OCI-M2 (cell line): ENCODE measurements around the gene SEZ6L.

Experiments used
- DNase-seq: peaks from one replicate; lab custom pipeline; 2025; ENCODE audit not compliant: unreplicated experiment; lab: John Stamatoyannopoulos, UW

Gene SEZ6L

GRCh38 chr22:26239581-26239980, 70.3 kb downstream of the SEZ6L start:
- no peak for DNase-seq

- no peak for DNase-seq
Observed at GRCh38 chr22:26241361-26241760, 72.1 kb downstream of the SEZ6L start.

GRCh38 chr22:26245001-26245400, 75.7 kb downstream of the SEZ6L start:
- no peak for DNase-seq

GRCh38 chr22:26246552-26246951, 77.3 kb downstream of the SEZ6L start:
- DNase-seq = no peak

- DNase-seq = no peak
Observed at GRCh38 chr22:26251869-26252268, 82.6 kb downstream of the SEZ6L start.

- DNase-seq = no peak
Observed at GRCh38 chr22:26259510-26259909, 90.2 kb downstream of the SEZ6L start.

GRCh38 chr22:26264162-26264561, 94.9 kb downstream of the SEZ6L start:
- DNase-seq = no peak

- DNase-seq = no peak
Observed at GRCh38 chr22:26265281-26265680, 96.0 kb downstream of the SEZ6L start.

GRCh38 chr22:26265909-26266308, 96.6 kb downstream of the SEZ6L start:
- no peak for DNase-seq

GRCh38 chr22:26267856-26268255, 98.6 kb downstream of the SEZ6L start:
- no peak for DNase-seq

GRCh38 chr22:26269572-26269971, 100.3 kb downstream of the SEZ6L start:
- DNase-seq = no peak

- no peak for DNase-seq
Observed at GRCh38 chr22:26271427-26271826, 102.2 kb downstream of the SEZ6L start.

GRCh38 chr22:26273011-26273675, 103.9 kb downstream of the SEZ6L start:
- DNase-seq = no peak

- DNase-seq = no peak
Observed at GRCh38 chr22:26276529-26277160, 107.4 kb downstream of the SEZ6L start.

- no peak for DNase-seq
Observed at GRCh38 chr22:26281941-26282340, 112.7 kb downstream of the SEZ6L start.

- DNase-seq = no peak
Observed at GRCh38 chr22:26283330-26283729, 114.1 kb downstream of the SEZ6L start.

GRCh38 chr22:26285632-26286031, 116.4 kb downstream of the SEZ6L start:
- DNase-seq = no peak

- DNase-seq = no peak
Observed at GRCh38 chr22:26286091-26286820, 117.0 kb downstream of the SEZ6L start.

GRCh38 chr22:26287382-26288225, 118.3 kb downstream of the SEZ6L start:
- DNase-seq = no peak

- no peak for DNase-seq
Observed at GRCh38 chr22:26289611-26290101, 120.4 kb downstream of the SEZ6L start.
